Thyroid gland (tissue), 4 donors: ENCODE results near the gene ADPRHL1. TPM values are rescaled to one million over a fixed set of nuclear protein-coding genes. Genes with fewer than 3 reads are reported as not detected.

Experiments used
- DNase-seq, 2 donors: peaks; one replicate each; pipeline ENCODE4 v3.0.0-alpha.2; 2019
- H3K27ac ChIP-seq, 3 donors: fragments of 200-600 bp; sonication (generic); 1 replicate in 2 of 3; 2 replicates in 1 of 3; pipeline ENCODE4 v1.5.1; 2016 to 2019; ENCODE audit warnings: mild to moderate bottlenecking in 1 of 3, moderate library complexity in 1 of 3
- H3K27me3 ChIP-seq: fragments of 200-600 bp; sonication (generic); one replicate; pipeline ENCODE4 v1.5.1; 2019
- H3K36me3 ChIP-seq, 2 donors: fragments of 200-600 bp; sonication (generic); one replicate each; pipeline ENCODE4 v1.5.1; 2016 to 2019
- H3K4me1 ChIP-seq, 2 donors: fragments of 200-600 bp; sonication (generic); one replicate each; pipeline ENCODE4 v1.5.1; 2017 to 2019
- H3K4me3 ChIP-seq, 3 donors: fragments of 200-600 bp; sonication (generic); replicated peaks in 1 of 3; 1 replicate in 2 of 3; 2 replicates in 1 of 3; pipeline ENCODE4 v1.5.1; 2016; ENCODE audit warnings: mild to moderate bottlenecking in 1 of 3
- H3K9me3 ChIP-seq: fragments of 200-600 bp; sonication (generic); one replicate; pipeline ENCODE4 v1.5.1; 2017
- POLR2A ChIP-seq, 2 donors: fragments of 450-650 bp; IDR thresholded peaks; one replicate each; pipeline ENCODE4 v1.6.1; 2017; ENCODE audit warnings: antibody characterized with exemption in 2 of 2, mild to moderate bottlenecking in 2 of 2, moderate library complexity in 1 of 2
- WGBS, 2 donors: methylation state at CpG; one replicate each; pipeline ENCODE4 v1.1.5; 2017; 5-methylcytosine and 5-hydroxymethylcytosine counted together
- intact Hi-C: fragments of 100-400 bp; cut with DNase I; formaldehyde crosslinking; loops from one replicate; pipeline ENCODE4 v1.15.1; 2023
- total RNA-seq, 4 donors: library from RNA; depleted of rRNA; stranded (reverse); fragments of >200 nt; gene quantifications; one replicate each; pipeline ENCODE4 v1.2.3, GENCODE V29; 2016
- TF ChIP-seq, protein P1 (sequence below), 6 experiments: fragments of 200-600 bp in 3 of 6; fragments of 450-650 bp in 3 of 6; sonication (generic) in 3 of 6; IDR thresholded peaks; one replicate each; pipeline ENCODE4 v1.5.1; 2016 to 2019; ENCODE audit warnings: antibody characterized with exemption in 6 of 6, mild to moderate bottlenecking in 2 of 6, inconsistent platforms in 1 of 6, moderate library complexity in 1 of 6

The ADPRHL1 gene
- total RNA-seq, result 1 to 10 TPM in 2 of 4 donors, under 1 TPM in 2; 0.20 to 2.0 (median 1.0) TPM

DNA sequence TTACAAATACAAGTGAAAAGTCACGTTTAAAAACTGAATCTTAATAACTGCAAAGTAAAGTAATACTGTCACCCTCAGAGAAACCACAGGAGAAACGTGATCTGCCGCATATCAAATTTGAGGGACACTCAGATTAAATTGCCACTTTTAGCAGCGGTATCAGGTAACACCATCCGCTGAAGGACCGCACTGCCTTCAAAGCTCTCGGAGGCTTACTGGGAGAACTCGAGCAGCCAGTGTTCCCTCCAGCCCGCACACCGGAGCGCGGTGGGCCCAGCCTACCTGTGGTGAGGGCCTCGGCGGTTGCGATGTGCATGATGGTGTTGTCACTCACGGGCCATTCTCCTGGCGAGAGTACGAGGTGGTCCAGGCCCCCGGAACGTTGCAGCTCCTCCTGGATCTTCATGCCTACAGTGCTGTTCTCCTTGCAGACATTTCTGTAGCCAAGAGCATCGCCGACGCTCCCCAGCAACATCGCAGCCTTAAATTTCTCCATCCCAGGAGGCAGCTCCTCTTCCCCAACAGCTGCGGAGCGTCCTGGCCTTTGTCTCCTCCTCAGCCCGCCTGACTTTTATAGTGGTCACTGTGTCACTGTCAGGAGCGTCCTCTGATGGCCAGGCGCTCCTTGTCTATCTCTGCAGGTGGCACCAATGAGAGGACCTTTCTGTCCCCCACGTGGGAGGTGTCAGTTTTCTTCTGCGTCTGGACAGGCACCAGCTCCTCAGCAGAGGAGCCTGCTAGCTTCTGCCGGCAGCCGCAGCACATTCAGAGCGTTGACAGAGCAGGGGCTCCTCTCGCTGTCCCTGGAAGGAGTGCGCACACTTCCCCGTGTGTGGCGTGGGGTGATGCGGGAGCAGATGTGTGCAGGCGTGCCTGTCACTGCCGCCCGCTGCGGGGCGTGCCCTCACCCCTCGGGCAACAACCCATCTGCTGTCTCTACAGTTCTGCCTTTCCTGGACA lies at the start of gene ADPRHL1:
Gene ADPRHL1, minus strand, starts transcription at position 547 of the 960 bp plus-strand sequence. Its CDS starts 51 bp downstream, at position 496.
- WGBS, 2 donors, result 91% methylated on average over 39 to 45 of the region's 45 CpGs
- intact Hi-C loops, result no loop called here
- peaks cover 0 to 7% of the 10 kb centered on the region in 2 donors for H3K36me3 ChIP-seq

DNA sequence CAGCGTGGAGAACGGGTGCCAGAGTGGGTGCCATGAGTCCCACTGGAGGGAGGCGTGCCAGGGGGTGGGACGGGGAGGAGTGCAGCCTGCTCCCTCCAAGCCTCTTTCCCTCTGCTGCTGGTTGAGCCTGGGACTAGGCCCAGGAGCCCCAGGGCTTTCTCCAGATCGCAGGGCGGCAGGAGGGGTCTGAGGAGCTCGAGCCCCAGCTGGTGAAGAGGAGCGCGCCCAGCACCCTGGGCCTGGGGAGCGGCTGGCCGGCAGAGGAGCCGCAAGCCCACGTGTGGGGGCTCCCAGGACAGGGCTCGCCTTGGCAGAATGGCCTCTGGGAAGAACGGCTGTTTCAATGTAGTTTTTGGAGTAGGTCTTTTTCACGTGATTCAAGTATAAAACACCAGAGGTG lies 49.4 kb upstream of the ADPRHL1 start:
- Histone ChIP-seq H3K4me3 (no peak overlapping the region), H3K36me3 (peaks cover 22 to 24% of the 10 kb centered on the region in 2 donors), H3K27ac (no peak overlapping the region), H3K27me3 (no peaks in the 10 kb centered on the region), H3K9me3 (no peaks in the 10 kb centered on the region), H3K4me1 (no peaks in the 10 kb centered on the region)
- intact Hi-C loops, result no loop called here
- DNase-seq, result no peak
- TF ChIP-seq, protein P1, sequence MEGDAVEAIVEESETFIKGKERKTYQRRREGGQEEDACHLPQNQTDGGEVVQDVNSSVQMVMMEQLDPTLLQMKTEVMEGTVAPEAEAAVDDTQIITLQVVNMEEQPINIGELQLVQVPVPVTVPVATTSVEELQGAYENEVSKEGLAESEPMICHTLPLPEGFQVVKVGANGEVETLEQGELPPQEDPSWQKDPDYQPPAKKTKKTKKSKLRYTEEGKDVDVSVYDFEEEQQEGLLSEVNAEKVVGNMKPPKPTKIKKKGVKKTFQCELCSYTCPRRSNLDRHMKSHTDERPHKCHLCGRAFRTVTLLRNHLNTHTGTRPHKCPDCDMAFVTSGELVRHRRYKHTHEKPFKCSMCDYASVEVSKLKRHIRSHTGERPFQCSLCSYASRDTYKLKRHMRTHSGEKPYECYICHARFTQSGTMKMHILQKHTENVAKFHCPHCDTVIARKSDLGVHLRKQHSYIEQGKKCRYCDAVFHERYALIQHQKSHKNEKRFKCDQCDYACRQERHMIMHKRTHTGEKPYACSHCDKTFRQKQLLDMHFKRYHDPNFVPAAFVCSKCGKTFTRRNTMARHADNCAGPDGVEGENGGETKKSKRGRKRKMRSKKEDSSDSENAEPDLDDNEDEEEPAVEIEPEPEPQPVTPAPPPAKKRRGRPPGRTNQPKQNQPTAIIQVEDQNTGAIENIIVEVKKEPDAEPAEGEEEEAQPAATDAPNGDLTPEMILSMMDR (IDR thresholded peaks at IDR 0.05), result no peak
- no peak for TF ChIP-seq POLR2A (IDR thresholded peaks at IDR 0.05)
- WGBS, 2 donors, result 93 to 95% methylated on average over 11 to 16 of the region's 16 CpGs

More for the DNA sequence above, at the start of gene ADPRHL1:
- no peaks in the 10 kb centered on the region for H3K4me1 ChIP-seq
- H3K27me3 ChIP-seq, result no peaks in the 10 kb centered on the region
- no peak within 1 kb of the TSS for H3K4me3 ChIP-seq
- H3K9me3 ChIP-seq, result no peaks in the 10 kb centered on the region
- no peak within 1 kb of the TSS for H3K27ac ChIP-seq
- TF ChIP-seq POLR2A (IDR thresholded peaks at IDR 0.05), result no peak
- TF ChIP-seq, protein P1 (IDR thresholded peaks at IDR 0.05), result no peak
- DNase-seq, result no peak

DNA sequence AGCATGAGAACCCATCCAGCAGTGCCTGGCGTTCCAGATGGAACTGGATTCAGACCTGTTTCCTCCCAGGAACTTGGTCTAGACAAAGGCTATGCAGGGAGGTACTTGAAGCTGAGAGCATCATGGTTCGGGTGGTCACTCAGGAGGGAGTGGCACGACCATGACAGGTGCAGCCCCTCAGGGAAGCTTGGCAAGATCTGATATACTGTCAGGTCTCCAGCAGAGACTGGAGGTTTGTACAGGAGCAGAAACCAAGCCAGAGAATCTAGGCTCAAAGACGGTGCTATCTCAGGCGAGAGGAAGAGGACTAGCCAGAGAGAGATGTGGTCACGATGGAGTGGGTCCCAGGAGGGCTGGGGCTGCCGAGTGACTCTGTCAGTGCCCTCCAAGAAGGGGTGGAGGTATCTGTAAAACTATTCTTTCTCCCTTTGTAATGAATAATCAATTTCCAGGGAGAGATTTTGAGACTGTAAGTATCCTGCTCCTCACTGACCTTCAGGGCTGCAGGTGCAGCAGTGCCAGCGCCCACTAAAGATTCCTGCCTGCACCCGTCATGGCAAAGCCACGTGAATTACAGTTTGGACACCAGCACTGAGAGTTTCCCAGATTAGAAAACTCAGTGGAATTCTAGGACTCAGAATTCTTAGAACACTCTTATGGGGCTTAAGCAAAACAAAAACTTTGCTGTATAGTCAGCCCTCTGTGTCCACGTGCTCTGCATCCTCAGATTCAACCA lies 47.4 kb upstream of the ADPRHL1 start:
- Histone ChIP-seq H3K9me3 (no peaks in the 10 kb centered on the region), H3K36me3 (peaks cover 22 to 24% of the 10 kb centered on the region in 2 donors), H3K27me3 (no peaks in the 10 kb centered on the region), H3K4me1 (no peaks in the 10 kb centered on the region), H3K27ac (no peak overlapping the region), H3K4me3 (no peak overlapping the region)
- intact Hi-C loops, result no loop called here
- no peak for DNase-seq
- 82 to 94% methylated on average over 11 of the region's 11 CpGs for WGBS, 2 donors
- TF ChIP-seq POLR2A (IDR thresholded peaks at IDR 0.05), result no peak
- TF ChIP-seq, protein P1 (IDR thresholded peaks at IDR 0.05), result no peak

DNA sequence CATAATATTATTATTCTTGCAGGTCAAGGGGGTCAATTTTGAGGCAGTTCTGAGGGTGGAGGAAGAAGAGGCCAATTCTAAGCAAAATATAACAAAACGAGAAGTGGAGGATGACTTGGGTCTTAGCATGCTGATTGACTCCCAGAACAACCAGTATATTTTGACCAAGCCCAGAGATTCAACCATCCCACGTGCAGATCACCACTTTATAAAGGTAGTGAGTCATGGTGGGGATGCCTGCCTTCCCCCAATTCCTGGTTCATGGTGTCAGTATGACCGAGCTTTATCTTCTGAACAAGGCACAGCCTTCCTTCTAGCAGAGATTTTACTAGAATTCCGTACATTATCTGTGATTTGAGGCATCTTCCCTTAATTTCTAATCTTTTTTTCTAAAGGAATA lies 46.6 kb upstream of the ADPRHL1 start:
- Histone ChIP-seq H3K4me1 (no peaks in the 10 kb centered on the region), H3K36me3 (peaks cover 22 to 24% of the 10 kb centered on the region in 2 donors), H3K27ac (no peak overlapping the region), H3K27me3 (no peaks in the 10 kb centered on the region), H3K4me3 (no peak overlapping the region), H3K9me3 (no peaks in the 10 kb centered on the region)
- intact Hi-C loops, result loop anchor here (10.0 kb wide), 1 partner anchor 65 kb away; no protein-coding TSS in a partner anchor
- TF ChIP-seq, protein P1 (IDR thresholded peaks at IDR 0.05), result no peak
- no peak for TF ChIP-seq POLR2A (IDR thresholded peaks at IDR 0.05)
- no peak for DNase-seq
- WGBS, 2 donors, result 90 to 94% methylated on average over 4 of the region's 4 CpGs
